Measurements from ENCODE around the gene ZNF322.

The ZNF322 gene

GRCh38 chr6:26646074-26646473 lies 13.5 kb downstream of the ZNF322 start:
- Histone ChIP-seq H3K9ac (ENCODE audit: low read depth, low read length, poor library complexity, severe bottlenecking) (no peak overlapping the region), H3K79me2 (ENCODE audit: insufficient read depth, low read length) (peaks cover 25% of the 10 kb centered on the region), H3K9me3 (ENCODE audit: insufficient read depth, low read depth, low read length) (peaks cover 9% of the 10 kb centered on the region; the same call in 1 of the 2 replicates), H3K27me3 (ENCODE audit: insufficient read depth, low read length, poor library complexity, severe bottlenecking) (no peaks in the 10 kb centered on the region), H3K4me3 (ENCODE audit: low read length, poor library complexity, severe bottlenecking) (no peak overlapping the region), H3K4me2 (ENCODE audit: low read depth, low read length, poor library complexity, severe bottlenecking) (no peak overlapping the region), H3F3A (ENCODE audit: low read depth) (no peaks in the 10 kb centered on the region), H4K20me1 (ENCODE audit: insufficient read depth, low read length, poor library complexity, severe bottlenecking) (peaks cover 5% of the 10 kb centered on the region), H3K9me2 (replicated peaks; ENCODE audit: low read depth, low read length) (no peaks in the 10 kb centered on the region), H2AFZ (ENCODE audit: low read length) (no peak overlapping the region), H3K4me1 (ENCODE audit: insufficient read depth, low read length, poor library complexity, severe bottlenecking) (no peaks in the 10 kb centered on the region), H3K36me3 (ENCODE audit: insufficient read depth, low read length) (peaks cover 21% of the 10 kb centered on the region; the same call in 1 of the 2 replicates)
- no peak for TF ChIP-seq EZH2phosphoT487 (IDR thresholded peaks at IDR 0.05; ENCODE audit: borderline replicate concordance)
- TF ChIP-seq CTCF (conservative IDR thresholded peaks at IDR 0.05; ENCODE audit: low read length), result no peak

- Histone ChIP-seq H3K4me1 (ENCODE audit: insufficient read depth, low read length, poor library complexity, severe bottlenecking) (no peaks in the 10 kb centered on the region), H2AFZ (ENCODE audit: low read length) (no peak overlapping the region), H3K36me3 (ENCODE audit: insufficient read depth, low read length) (peaks cover 47% of the 10 kb centered on the region), H3K4me3 (ENCODE audit: low read length, poor library complexity, severe bottlenecking) (no peak overlapping the region), H3K27me3 (ENCODE audit: insufficient read depth, low read length, poor library complexity, severe bottlenecking) (no peaks in the 10 kb centered on the region), H3K9me2 (replicated peaks; ENCODE audit: low read depth, low read length) (no peaks in the 10 kb centered on the region), H3K9ac (ENCODE audit: low read depth, low read length, poor library complexity, severe bottlenecking) (no peak overlapping the region), H3F3A (ENCODE audit: low read depth) (no peaks in the 10 kb centered on the region), H3K79me2 (ENCODE audit: insufficient read depth, low read length) (no peaks in the 10 kb centered on the region), H3K4me2 (ENCODE audit: low read depth, low read length, poor library complexity, severe bottlenecking) (no peak overlapping the region), H3K9me3 (ENCODE audit: insufficient read depth, low read depth, low read length) (peaks cover 5% of the 10 kb centered on the region; the same call in 1 of the 2 replicates), H4K20me1 (ENCODE audit: insufficient read depth, low read length, poor library complexity, severe bottlenecking) (no peaks in the 10 kb centered on the region)
- TF ChIP-seq CTCF (conservative IDR thresholded peaks at IDR 0.05; ENCODE audit: low read length), result no peak
- no peak for TF ChIP-seq EZH2phosphoT487 (IDR thresholded peaks at IDR 0.05; ENCODE audit: borderline replicate concordance)
Measured at GRCh38 chr6:26640806-26641205, 18.7 kb downstream of the ZNF322 start.

GRCh38 chr6:26629359-26629758 lies 30.2 kb downstream of the ZNF322 start:
- H3F3A ChIP-seq (ENCODE audit: low read depth), result no peaks in the 10 kb centered on the region
- no peaks in the 10 kb centered on the region for H3K9me2 ChIP-seq (replicated peaks; ENCODE audit: low read depth, low read length)
- no peaks in the 10 kb centered on the region for H4K20me1 ChIP-seq (ENCODE audit: insufficient read depth, low read length, poor library complexity, severe bottlenecking)
- H3K4me3 ChIP-seq (ENCODE audit: low read length, poor library complexity, severe bottlenecking), result no peak overlapping the region
- H3K79me2 ChIP-seq (ENCODE audit: insufficient read depth, low read length), result no peaks in the 10 kb centered on the region
- no peak overlapping the region for H2AFZ ChIP-seq (ENCODE audit: low read length)
- peaks cover 4% of the 10 kb centered on the region; the same call in 1 of the 2 replicates for H3K36me3 ChIP-seq (ENCODE audit: insufficient read depth, low read length)
- no peaks in the 10 kb centered on the region for H3K4me1 ChIP-seq (ENCODE audit: insufficient read depth, low read length, poor library complexity, severe bottlenecking)
- H3K9me3 ChIP-seq (ENCODE audit: insufficient read depth, low read depth, low read length), result peaks cover 6% of the 10 kb centered on the region; the same call in 1 of the 2 replicates
- TF ChIP-seq CTCF (conservative IDR thresholded peaks at IDR 0.05; ENCODE audit: low read length), result no peak
- TF ChIP-seq EZH2phosphoT487 (IDR thresholded peaks at IDR 0.05; ENCODE audit: borderline replicate concordance), result no peak
- H3K27me3 ChIP-seq (ENCODE audit: insufficient read depth, low read length, poor library complexity, severe bottlenecking), result no peaks in the 10 kb centered on the region
- H3K9ac ChIP-seq (ENCODE audit: low read depth, low read length, poor library complexity, severe bottlenecking), result no peak overlapping the region
- H3K4me2 ChIP-seq (ENCODE audit: low read depth, low read length, poor library complexity, severe bottlenecking), result no peak overlapping the region
